ENCODE results near the gene SORCS1. TPM values are rescaled to one million over a fixed set of nuclear protein-coding genes. Genes with fewer than 3 reads are reported as not detected.

The SORCS1 gene
- total and polyA plus RNA-seq, 2 of the 8 experiments (the other 6 are each of a cell fraction or from before 2014, with no cell fraction given): 4.1 to 4.6 TPM

- Histone ChIP-seq H3K4me2 (ENCODE audit: insufficient read depth in 1 of 2, low read depth in 2 of 2, low read length in 2 of 2) (no peak overlapping the region), H3K14ac (ENCODE audit: insufficient read length) (no peak overlapping the region), H3K18ac (ENCODE audit: extremely low read depth, low read length) (no peak overlapping the region), H3K4me3 (ENCODE audit: extremely low read depth in 1 of 4, insufficient read depth in 2 of 4, low read depth in 3 of 4, low read length in 4 of 4) (no peak overlapping the region), H4K91ac (replicated peaks; ENCODE audit: insufficient read length, low read length) (no peak overlapping the region), H3K79me1 (ENCODE audit: low read depth, low read length) (no peaks in the 10 kb centered on the region), H2BK15ac (ENCODE audit: low read length) (no peak overlapping the region), H2AFZ (ENCODE audit: low read length) (no peak overlapping the region), H2BK12ac (ENCODE audit: low read depth, low read length) (no peak overlapping the region), H3K36me3 (ENCODE audit: control insufficient read depth in 2 of 4, insufficient read depth in 4 of 4, low read length in 3 of 4) (no peaks in the 10 kb centered on the region), H2BK5ac (ENCODE audit: low read depth, low read length) (no peak overlapping the region), H3K79me2 (ENCODE audit: control insufficient read depth in 1 of 2, insufficient read depth in 2 of 2, low read length in 2 of 2) (no peaks in the 10 kb centered on the region), H2BK20ac (ENCODE audit: low read length) (no peak overlapping the region), H4K20me1 (replicated peaks in 1 of 2; ENCODE audit: control insufficient read depth in 1 of 2, insufficient read depth in 2 of 2, low read length in 2 of 2) (no peaks in the 10 kb centered on the region), H4K5ac (ENCODE audit: insufficient read length, low read depth, low read length) (no peak overlapping the region), H3K4me1 (replicated peaks in 1 of 4; ENCODE audit: control insufficient read depth in 3 of 4, insufficient read depth in 4 of 4, low read length in 3 of 4) (peaks cover 0 to 3% (median 0%) of the 10 kb centered on the region in 4 experiments; a peak in 1 of 7 replicates), H3K23me2 (ENCODE audit: low read depth, low read length) (no peaks in the 10 kb centered on the region; the same call in 1 of the 2 replicates), H3K9me3 (ENCODE audit: insufficient read depth in 2 of 2, low read depth in 1 of 2, low read length in 1 of 2) (no peaks in the 10 kb centered on the region), H3K56ac (replicated peaks; ENCODE audit: insufficient read length, low read depth, low read length) (no peak overlapping the region), H3K27me3 (replicated peaks in 1 of 4; ENCODE audit: control insufficient read depth in 3 of 4, extremely low read depth in 1 of 4, insufficient read depth in 3 of 4, low read length in 3 of 4) (no peaks in the 10 kb centered on the region), H2AK5ac (ENCODE audit: low read depth, low read length) (no peak overlapping the region), H3K4ac (replicated peaks; ENCODE audit: insufficient read length, low read depth, low read length) (no peak overlapping the region), H3K9ac (replicated peaks in 1 of 4; ENCODE audit: extremely low read depth in 1 of 4, low read depth in 3 of 4, low read length in 3 of 4) (no peak overlapping the region), H4K8ac (ENCODE audit: extremely low read depth, insufficient read depth, low read length) (no peak overlapping the region), H3K27ac (ENCODE audit: low read depth, low read length) (no peak overlapping the region), H2BK120ac (replicated peaks; ENCODE audit: low read depth, low read length) (no peak overlapping the region), H3K23ac (ENCODE audit: insufficient read length) (no peak overlapping the region)
- FAIRE-seq: no peak
- no peak for DNase-seq (ENCODE audit: low read depth in 1 of 2, low spot score in 2 of 2)
- TF ChIP-seq HDAC6 (IDR thresholded peaks at IDR 0.05; ENCODE audit: low read depth, low read length): no peak
- TF ChIP-seq FOSL1 (IDR thresholded peaks at IDR 0.05; ENCODE audit: insufficient read depth, low read depth, low read length): no peak
- no peak for TF ChIP-seq PHF8 (conservative IDR thresholded peaks at IDR 0.05; ENCODE audit: low read depth, low read length)
- TF ChIP-seq SP1 (IDR thresholded peaks at IDR 0.05; ENCODE audit: low read depth, low read length): no peak
- TF ChIP-seq GABPA (IDR thresholded peaks at IDR 0.05; ENCODE audit: borderline replicate concordance, insufficient read depth, low read length): no peak
- no peak for TF ChIP-seq CHD2 (IDR thresholded peaks at IDR 0.05; ENCODE audit: low read length)
- TF ChIP-seq, protein P1, sequence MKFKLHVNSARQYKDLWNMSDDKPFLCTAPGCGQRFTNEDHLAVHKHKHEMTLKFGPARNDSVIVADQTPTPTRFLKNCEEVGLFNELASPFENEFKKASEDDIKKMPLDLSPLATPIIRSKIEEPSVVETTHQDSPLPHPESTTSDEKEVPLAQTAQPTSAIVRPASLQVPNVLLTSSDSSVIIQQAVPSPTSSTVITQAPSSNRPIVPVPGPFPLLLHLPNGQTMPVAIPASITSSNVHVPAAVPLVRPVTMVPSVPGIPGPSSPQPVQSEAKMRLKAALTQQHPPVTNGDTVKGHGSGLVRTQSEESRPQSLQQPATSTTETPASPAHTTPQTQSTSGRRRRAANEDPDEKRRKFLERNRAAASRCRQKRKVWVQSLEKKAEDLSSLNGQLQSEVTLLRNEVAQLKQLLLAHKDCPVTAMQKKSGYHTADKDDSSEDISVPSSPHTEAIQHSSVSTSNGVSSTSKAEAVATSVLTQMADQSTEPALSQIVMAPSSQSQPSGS (IDR thresholded peaks at IDR 0.05; ENCODE audit: low read length): no peak
- no peak for TF ChIP-seq JUND (IDR thresholded peaks at IDR 0.05; ENCODE audit: low read length)
- ChIA-PET CTCF (ENCODE audit: partially characterized antibody) (no interaction called here), POLR2A (ENCODE audit: partially characterized antibody) (no interaction called here)
- 89% methylated on average over 1 of the region's 1 CpG; no CpG with 5 or more reads in 1 of the 2 experiments for WGBS, 2 experiments (ENCODE audit: extremely low coverage in 1 of 2, insufficient coverage in 1 of 2, insufficient read length in 1 of 2, insufficient replicate concordance in 2 of 2, low coverage in 1 of 2, low lambda C conversion rate in 2 of 2, missing lambda C conversion rate in 1 of 2)
Measured at GRCh38 chr10:106973716-106974115, 190.8 kb downstream of the SORCS1 start.
